GM19372 (cell line): Measurements from ENCODE around the gene EED.
"Not testable (repeated sequence)": the region's sequence is repeated elsewhere in the genome, so short reads cannot be mapped to it uniquely, and the experiment has no call there.

Experiments used
- ATAC-seq: cut with Tn5 transposase; IDR thresholded peaks from one replicate; pipeline ENCODE4 v1.9.1; 2021; ENCODE audit warnings: mild to moderate bottlenecking, low read depth, moderate library complexity; ENCODE audit not compliant: unreplicated experiment

The EED gene

GRCh38 chr11:86218125-86219084 is 26.1 kb upstream of the EED start:
- ATAC-seq, result peak; percentile 38

- ATAC-seq, result peak; percentile 70
Observed at GRCh38 chr11:86219311-86220193, 25.0 kb upstream of the EED start.

GRCh38 chr11:86220653-86221052 is 23.9 kb upstream of the EED start:
- no peak for ATAC-seq

GRCh38 chr11:86222081-86222480 is 22.5 kb upstream of the EED start:
- no peak for ATAC-seq

- not testable (repeated sequence) for ATAC-seq
Observed at GRCh38 chr11:86224575-86224974, 20.0 kb upstream of the EED start.

- not testable (repeated sequence) for ATAC-seq
Observed at GRCh38 chr11:86225344-86225743, 19.2 kb upstream of the EED start.

- no peak for ATAC-seq
Observed at GRCh38 chr11:86228269-86229038, 16.1 kb upstream of the EED start.

GRCh38 chr11:86229039-86229330 is 15.6 kb upstream of the EED start:
- ATAC-seq, result not testable (repeated sequence)

GRCh38 chr11:86230179-86230804 is 14.3 kb upstream of the EED start:
- no peak for ATAC-seq

GRCh38 chr11:86230921-86231434 is 13.6 kb upstream of the EED start:
- ATAC-seq, result no peak

- no peak for ATAC-seq
Observed at GRCh38 chr11:86232556-86232955, 12.0 kb upstream of the EED start.

- ATAC-seq, result no peak
Observed at GRCh38 chr11:86234831-86235461, 9.6 kb upstream of the EED start.

- ATAC-seq, result no peak
Observed at GRCh38 chr11:86237267-86237804, 7.2 kb upstream of the EED start.

GRCh38 chr11:86240164-86240563 is 4.4 kb upstream of the EED start:
- no peak for ATAC-seq

GRCh38 chr11:86241956-86242535 is 2.5 kb upstream of the EED start:
- no peak for ATAC-seq

GRCh38 chr11:86243396-86243795 is 1.2 kb upstream of the EED start:
- no peak for ATAC-seq

GRCh38 chr11:86244063-86244521 is 461 bp upstream of the EED start:
- ATAC-seq, result peak; percentile 74

GRCh38 chr11:86245369-86246292 is 1.1 kb downstream of the EED start:
- peak; percentile 5 for ATAC-seq
